ENCODE measurements around the gene DPPA3. TPM values are rescaled to one million over a fixed set of nuclear protein-coding genes. Genes with fewer than 3 reads are reported as not detected.

DPPA3 gene
- total and polyA plus RNA-seq, 2 of the 8 experiments (the other 6 are each of a cell fraction or from before 2014, with no cell fraction given) = 0.30 to 1.2 TPM

GRCh38 chr12:7694556-7695236 lies 16.5 kb upstream of the DPPA3 start:
- H3K79me1 ChIP-seq (ENCODE audit: low read depth, low read length) = no peaks in the 10 kb centered on the region
- H2BK20ac ChIP-seq (ENCODE audit: low read length) = no peak overlapping the region
- no peaks in the 10 kb centered on the region for H3K27me3 ChIP-seq (replicated peaks in 1 of 4; ENCODE audit: control insufficient read depth in 3 of 4, extremely low read depth in 1 of 4, insufficient read depth in 3 of 4, low read length in 3 of 4)
- H3K23ac ChIP-seq (ENCODE audit: insufficient read length) = no peak overlapping the region
- H3K14ac ChIP-seq (ENCODE audit: insufficient read length) = no peak overlapping the region
- H3K79me2 ChIP-seq (ENCODE audit: control insufficient read depth in 1 of 2, insufficient read depth in 2 of 2, low read length in 2 of 2) = no peaks in the 10 kb centered on the region
- no peak overlapping the region; the same call in 1 of the 2 replicates for H2BK12ac ChIP-seq (ENCODE audit: low read depth, low read length)
- no peak overlapping the region for H2AFZ ChIP-seq (ENCODE audit: low read length)
- peak overlapping the region; percentile 48 for H3K27ac ChIP-seq (ENCODE audit: low read depth, low read length)
- peak overlapping the region; percentile 52 for H3K56ac ChIP-seq (replicated peaks; ENCODE audit: insufficient read length, low read depth, low read length)
- H4K8ac ChIP-seq (ENCODE audit: extremely low read depth, insufficient read depth, low read length) = no peak overlapping the region
- H3K4me1 ChIP-seq (replicated peaks in 1 of 4; ENCODE audit: control insufficient read depth in 3 of 4, insufficient read depth in 4 of 4, low read length in 3 of 4) = peaks cover 2 to 16% (median 9%) of the 10 kb centered on the region in 4 experiments; a peak in 6 of 7 replicates
- peak overlapping the region; percentile 43 to 56; a peak in 3 of 4 replicates for H3K4me2 ChIP-seq (ENCODE audit: insufficient read depth in 1 of 2, low read depth in 2 of 2, low read length in 2 of 2)
- no peak overlapping the region; a peak in 1 of 7 replicates for H3K9ac ChIP-seq (replicated peaks in 1 of 4; ENCODE audit: extremely low read depth in 1 of 4, low read depth in 3 of 4, low read length in 3 of 4)
- no peaks in the 10 kb centered on the region for H3K23me2 ChIP-seq (ENCODE audit: low read depth, low read length)
- DNase-seq (ENCODE audit: low read depth in 1 of 2, low spot score in 2 of 2) (peak in 1 of 2 experiments; percentile 53), FAIRE-seq (no peak)
- H3K36me3 ChIP-seq (ENCODE audit: control insufficient read depth in 2 of 4, insufficient read depth in 4 of 4, low read length in 3 of 4) = 0 out of 8 replicates have a peak, but pooled peaks cover 0 to 3% (median 0%) of the 10 kb centered on the region in 4 experiments
- H4K5ac ChIP-seq (ENCODE audit: insufficient read length, low read depth, low read length) = no peak overlapping the region
- no peaks in the 10 kb centered on the region for H3K9me3 ChIP-seq (ENCODE audit: insufficient read depth in 2 of 2, low read depth in 1 of 2, low read length in 1 of 2)
- no peak overlapping the region for H2BK15ac ChIP-seq (ENCODE audit: low read length)
- no peak overlapping the region for H2AK5ac ChIP-seq (ENCODE audit: low read depth, low read length)
- peak overlapping the region; percentile 71 for H4K91ac ChIP-seq (replicated peaks; ENCODE audit: insufficient read length, low read length)
- WGBS, 2 experiments (ENCODE audit: extremely low coverage in 1 of 2, insufficient coverage in 1 of 2, insufficient read length in 1 of 2, insufficient replicate concordance in 2 of 2, low coverage in 1 of 2, low lambda C conversion rate in 2 of 2, missing lambda C conversion rate in 1 of 2) = 22% methylated on average over 3 of the region's 3 CpGs; no CpG with 5 or more reads in 1 of the 2 experiments
- POLR2A ChIA-PET (ENCODE audit: partially characterized antibody) = interaction anchor here (0.6 to 1.9 kb wide), 5 partner anchors 12 to 437 kb away, joined by 3 to 5 read pairs (median 3); no protein-coding TSS in a partner anchor
- H3K18ac ChIP-seq (ENCODE audit: extremely low read depth, low read length) = 0 out of 2 replicates have a peak overlapping the region, but pooled peaks have one; percentile 21
- H2BK120ac ChIP-seq (replicated peaks; ENCODE audit: low read depth, low read length) = peak overlapping the region; percentile 69
- no peaks in the 10 kb centered on the region for H4K20me1 ChIP-seq (replicated peaks in 1 of 2; ENCODE audit: control insufficient read depth in 1 of 2, insufficient read depth in 2 of 2, low read length in 2 of 2)
- CTCF ChIA-PET (ENCODE audit: partially characterized antibody) = interaction anchor here (0.6 to 2.5 kb wide), 8 partner anchors 11 to 111 kb away, joined by 3 to 9 read pairs (median 3); no protein-coding TSS in a partner anchor
- peak overlapping the region; percentile 38 for H3K4ac ChIP-seq (replicated peaks; ENCODE audit: insufficient read length, low read depth, low read length)
- H2BK5ac ChIP-seq (ENCODE audit: low read depth, low read length) = peak overlapping the region; percentile 93; the same call in 1 of the 2 replicates
- H3K4me3 ChIP-seq (ENCODE audit: extremely low read depth in 1 of 4, insufficient read depth in 2 of 4, low read depth in 3 of 4, low read length in 4 of 4) = peak overlapping the region in 1 of 4 experiments; percentile 7; a peak in 1 of 8 replicates
- TF ChIP-seq POU5F1 (IDR thresholded peaks at IDR 0.05; ENCODE audit: low read depth, low read length) = peak; percentile 78; the same call in 1 of the 2 replicates
- TF ChIP-seq E2F6 (IDR thresholded peaks at IDR 0.05) = no peak
- TF ChIP-seq RFX5 (IDR thresholded peaks at IDR 0.05; ENCODE audit: borderline replicate concordance, low read depth, low read length) = no peak
- TF ChIP-seq POLR2AphosphoS5 (IDR thresholded peaks at IDR 0.05; ENCODE audit: low read depth, low read length) = no peak
- TF ChIP-seq CREB1 (IDR thresholded peaks at IDR 0.05) = no peak
- no peak for TF ChIP-seq EP300 (IDR thresholded peaks at IDR 0.05; ENCODE audit: borderline replicate concordance in 1 of 2, low read depth in 2 of 2, low read length in 2 of 2)
- TF ChIP-seq KDM5A (IDR thresholded peaks at IDR 0.05; ENCODE audit: low read length) = no peak
- no peak for TF ChIP-seq PHF8 (conservative IDR thresholded peaks at IDR 0.05; ENCODE audit: low read depth, low read length)
- no peak for TF ChIP-seq ATF2 (IDR thresholded peaks at IDR 0.05; ENCODE audit: low read length)
